Measurements from ENCODE around the gene CD93.

The CD93 gene, protein sequence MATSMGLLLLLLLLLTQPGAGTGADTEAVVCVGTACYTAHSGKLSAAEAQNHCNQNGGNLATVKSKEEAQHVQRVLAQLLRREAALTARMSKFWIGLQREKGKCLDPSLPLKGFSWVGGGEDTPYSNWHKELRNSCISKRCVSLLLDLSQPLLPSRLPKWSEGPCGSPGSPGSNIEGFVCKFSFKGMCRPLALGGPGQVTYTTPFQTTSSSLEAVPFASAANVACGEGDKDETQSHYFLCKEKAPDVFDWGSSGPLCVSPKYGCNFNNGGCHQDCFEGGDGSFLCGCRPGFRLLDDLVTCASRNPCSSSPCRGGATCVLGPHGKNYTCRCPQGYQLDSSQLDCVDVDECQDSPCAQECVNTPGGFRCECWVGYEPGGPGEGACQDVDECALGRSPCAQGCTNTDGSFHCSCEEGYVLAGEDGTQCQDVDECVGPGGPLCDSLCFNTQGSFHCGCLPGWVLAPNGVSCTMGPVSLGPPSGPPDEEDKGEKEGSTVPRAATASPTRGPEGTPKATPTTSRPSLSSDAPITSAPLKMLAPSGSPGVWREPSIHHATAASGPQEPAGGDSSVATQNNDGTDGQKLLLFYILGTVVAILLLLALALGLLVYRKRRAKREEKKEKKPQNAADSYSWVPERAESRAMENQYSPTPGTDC

DNA sequence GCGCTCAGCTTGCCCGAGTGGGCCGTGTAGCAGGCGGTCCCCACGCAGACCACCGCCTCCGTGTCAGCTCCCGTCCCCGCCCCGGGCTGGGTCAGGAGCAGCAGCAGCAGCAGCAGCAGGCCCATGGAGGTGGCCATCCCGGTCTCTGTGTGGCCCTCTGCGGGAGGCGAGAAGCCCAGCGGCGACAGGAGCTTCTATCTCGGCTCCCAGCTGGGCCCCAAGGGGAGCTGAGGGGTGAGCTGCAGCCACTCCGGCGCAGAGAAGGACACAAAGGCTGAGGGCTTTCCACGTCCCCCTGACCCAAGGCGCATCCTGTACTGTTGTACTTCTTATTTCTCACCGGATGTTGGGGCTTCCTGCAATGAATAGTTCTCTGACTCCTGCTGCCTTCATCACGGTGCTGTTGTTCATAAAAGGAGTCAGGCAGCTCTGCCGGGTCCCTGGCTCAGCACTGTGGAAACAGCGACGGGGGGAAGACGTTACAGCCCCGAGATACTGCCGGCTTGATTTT, at the start of gene CD93:
Gene CD93, minus strand, starts transcription at position 269 of the 511 bp plus-strand sequence. Its CDS starts 132 bp downstream, at position 137.
- no peak for DNase-seq (ENCODE audit: low read depth)

DNA sequence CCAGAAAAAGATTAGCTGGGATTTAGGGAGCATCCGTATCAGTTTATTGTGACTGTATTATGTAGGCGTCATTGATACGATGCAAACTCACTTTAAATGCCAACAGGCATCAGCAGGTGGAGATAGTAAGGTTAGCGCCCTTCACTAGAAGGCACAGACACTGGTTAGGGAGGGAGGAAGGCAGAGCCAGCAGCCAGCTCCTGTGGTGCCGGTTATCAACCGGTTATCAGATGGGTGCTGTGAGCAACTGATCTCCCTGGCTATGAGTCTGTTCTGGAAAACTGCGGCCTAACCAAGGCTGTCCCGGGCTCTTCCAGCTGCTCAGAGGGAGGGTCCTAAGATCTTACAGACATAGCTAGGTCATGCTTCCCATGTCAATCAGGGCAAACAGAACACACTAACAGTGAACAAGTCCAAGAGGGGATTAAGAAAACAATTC, 47.5 kb upstream of the CD93 start:
- no peak for DNase-seq (ENCODE audit: low read depth)

DNA sequence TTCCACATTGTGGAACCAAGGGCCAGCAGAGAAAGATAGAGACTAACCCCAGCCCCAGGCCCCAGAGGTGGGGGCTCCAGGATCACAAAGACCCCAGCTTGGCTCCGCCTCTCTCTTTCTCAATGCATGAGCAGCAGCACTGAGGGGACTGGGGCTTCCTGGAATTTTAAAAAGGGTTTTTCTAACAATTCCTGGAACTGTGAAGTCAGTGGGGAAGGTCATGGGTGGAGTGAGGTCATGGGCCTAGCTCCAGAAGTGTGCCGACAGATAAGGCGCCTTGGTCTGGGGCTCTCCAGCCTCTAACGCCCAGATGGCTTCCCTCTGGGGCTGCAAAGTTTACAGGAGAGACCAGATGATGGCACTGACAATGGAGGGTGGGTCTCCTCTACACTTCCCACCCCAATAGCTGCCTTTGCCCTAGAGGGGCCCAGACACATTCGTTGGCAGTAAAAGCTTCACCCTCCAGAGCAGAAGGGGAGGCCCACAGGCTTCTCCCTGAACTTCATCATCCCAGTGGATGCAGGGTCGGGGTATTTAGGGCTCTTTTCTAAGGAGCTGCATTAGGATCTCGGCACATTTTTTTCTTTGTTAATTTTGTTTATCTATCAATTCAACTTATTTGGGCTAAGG, 46.9 kb upstream of the CD93 start:
- no peak for DNase-seq (ENCODE audit: low read depth)

DNA sequence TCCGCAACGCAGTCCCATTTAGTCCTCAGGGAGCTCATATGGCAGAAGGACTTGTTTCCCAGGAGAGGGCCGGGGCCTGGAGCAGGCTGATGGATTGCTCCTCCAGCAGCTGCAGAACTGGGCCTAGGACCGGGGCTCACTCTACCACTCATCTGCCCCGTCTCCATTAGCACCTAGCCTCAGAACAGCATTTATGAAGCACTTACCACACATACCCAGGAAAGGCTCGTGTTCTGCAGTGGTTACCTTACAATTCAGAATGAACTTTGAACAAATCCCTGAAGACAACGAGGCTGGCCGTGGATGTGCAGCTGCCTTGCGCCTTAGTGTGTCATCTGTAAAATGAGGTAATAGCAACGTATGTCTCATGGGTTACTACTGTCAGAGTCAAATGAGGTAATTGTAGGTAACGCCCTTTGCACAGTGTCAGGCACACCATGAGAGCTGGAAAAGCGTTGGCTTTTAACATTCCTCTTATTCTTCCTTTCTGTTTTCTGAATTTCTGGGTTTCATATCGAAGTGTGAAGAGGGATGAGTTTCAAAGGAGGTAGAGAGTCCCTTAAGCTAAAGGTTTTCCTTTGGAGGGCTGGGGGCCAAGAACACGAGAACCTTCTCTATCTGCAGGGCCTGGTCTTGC, 46.3 kb upstream of the CD93 start:
- no peak for DNase-seq (ENCODE audit: low read depth)

DNA sequence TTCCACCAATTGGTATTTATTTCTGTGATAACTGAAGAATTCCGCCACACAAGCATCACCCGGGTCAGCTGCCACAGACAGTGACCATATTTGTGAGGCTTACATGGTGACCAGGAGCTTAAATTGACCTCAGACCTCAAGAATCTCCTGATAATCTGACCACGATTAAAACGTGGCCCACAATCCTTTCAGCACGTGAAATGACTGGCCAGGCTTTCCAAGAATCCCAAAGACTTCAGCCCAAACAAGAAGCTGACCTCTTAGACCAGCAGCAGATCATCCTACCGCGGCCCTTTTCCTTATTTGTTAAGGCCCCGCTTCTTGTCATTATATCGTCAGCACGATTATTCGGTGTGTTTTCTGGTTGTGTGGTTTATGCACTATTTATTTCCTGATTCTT, 45.6 kb upstream of the CD93 start:
- no peak for DNase-seq (ENCODE audit: low read depth)

DNA sequence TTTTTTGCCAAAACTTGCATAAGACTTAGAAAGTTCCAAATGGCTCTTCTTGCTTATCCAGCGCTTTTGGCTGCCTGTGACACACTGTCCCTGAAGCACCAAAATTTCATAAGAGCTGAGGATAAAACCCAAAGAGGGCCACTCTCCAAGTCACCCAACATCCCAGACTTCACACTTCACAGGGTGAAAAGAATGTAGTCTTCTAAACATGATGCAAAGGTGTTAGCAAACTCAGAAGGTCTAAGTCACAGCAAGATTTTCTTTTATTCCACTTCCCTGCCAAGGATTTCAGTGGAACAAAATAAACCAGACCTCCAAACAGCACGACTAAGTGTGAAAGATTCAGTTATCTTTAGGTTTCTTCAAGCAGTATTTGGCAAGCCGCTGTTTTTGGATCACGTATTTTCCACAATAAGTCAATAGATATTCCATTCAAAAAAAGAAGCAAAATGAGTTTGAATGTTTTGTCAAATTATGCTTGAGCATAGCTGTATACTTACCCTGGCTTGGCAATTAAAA, 44.6 kb upstream of the CD93 start:
- DNase-seq (ENCODE audit: low read depth) = no peak

DNA sequence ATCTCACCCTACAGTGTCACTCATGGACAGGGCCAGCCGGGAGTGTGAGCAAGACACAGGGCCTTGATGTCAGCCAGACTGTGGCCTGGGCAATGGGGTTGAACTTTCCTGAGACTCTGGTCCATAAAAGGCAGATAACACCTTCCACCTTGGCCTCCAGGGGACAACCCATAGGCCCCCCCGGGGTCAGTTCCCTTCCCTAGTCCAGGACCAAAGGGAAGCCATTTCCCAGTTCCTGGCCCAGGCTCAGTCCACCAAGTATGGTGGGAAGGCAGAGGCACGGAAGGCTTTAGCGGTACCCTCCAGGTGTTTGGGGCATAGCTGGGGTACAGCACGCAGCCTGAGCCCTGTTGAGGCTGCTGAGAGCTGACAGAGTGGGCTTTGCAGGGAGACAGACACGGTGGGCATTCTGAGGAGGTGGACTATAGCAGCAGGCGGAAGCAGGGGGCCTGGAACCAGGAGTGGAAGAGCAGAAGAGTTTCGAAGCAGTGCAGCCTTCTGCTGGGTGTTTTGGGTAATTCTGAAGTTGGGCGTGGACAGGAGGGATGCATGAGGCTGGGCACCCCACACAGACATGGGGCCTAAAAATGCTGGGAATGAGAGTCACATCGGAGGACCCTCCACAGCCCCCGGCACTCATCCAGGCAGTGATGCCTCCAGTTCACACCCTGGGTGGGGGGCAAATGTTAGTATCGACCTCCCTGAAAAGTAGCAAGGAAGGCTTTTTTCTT, 43.9 kb upstream of the CD93 start:
- DNase-seq (ENCODE audit: low read depth) = no peak

DNA sequence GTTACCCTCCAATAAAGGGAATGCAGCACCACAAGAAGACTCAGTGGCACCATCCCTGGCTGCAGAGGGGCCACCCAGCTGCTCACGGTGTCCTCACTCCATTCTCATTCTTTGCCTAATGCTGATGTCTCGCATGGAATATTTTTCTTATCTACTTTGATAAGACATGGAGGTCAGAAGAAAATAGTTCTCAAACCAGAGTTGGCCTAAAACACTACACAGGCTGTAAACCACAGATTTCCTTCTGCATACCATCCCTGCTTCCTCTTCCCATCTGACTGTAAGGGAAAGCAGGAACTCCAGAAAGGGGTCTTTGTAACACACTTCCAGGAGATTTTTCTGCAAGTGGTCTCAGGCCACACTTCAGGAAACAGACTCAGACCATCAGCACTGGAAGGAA, 43.1 kb upstream of the CD93 start:
- no peak for DNase-seq (ENCODE audit: low read depth)

DNA sequence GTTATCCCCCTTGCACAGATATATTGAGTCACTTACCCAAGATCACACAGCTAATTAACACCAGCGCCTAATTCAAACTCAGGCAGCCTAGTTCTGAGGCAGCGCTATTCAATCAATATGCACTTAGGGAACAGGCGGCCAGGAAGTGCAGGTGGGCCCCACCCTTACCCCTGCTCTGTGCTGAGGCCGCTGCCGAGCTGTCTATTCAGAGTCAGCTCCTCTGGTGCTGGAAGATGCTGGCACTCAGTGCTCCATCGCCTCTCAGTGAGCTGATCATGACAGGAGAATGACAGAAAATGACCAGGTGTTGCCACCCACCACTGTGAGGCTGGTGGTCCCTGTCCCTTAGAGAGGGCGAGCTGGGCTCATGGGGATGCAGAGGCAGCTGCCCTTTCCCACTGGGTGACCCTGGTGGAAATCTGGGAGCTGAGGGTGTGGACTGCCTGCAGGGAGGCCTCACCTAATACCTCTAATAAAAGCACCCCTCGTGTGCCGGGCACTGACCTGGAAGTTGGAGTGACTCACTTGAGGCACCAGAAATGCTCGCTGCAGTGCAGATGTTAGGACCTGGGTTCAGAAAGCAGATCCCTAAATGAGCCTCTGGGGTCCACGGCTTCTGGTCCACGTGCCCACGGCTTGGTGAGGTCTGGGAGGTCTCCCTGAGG, 42.5 kb upstream of the CD93 start:
- DNase-seq (ENCODE audit: low read depth) = no peak

DNA sequence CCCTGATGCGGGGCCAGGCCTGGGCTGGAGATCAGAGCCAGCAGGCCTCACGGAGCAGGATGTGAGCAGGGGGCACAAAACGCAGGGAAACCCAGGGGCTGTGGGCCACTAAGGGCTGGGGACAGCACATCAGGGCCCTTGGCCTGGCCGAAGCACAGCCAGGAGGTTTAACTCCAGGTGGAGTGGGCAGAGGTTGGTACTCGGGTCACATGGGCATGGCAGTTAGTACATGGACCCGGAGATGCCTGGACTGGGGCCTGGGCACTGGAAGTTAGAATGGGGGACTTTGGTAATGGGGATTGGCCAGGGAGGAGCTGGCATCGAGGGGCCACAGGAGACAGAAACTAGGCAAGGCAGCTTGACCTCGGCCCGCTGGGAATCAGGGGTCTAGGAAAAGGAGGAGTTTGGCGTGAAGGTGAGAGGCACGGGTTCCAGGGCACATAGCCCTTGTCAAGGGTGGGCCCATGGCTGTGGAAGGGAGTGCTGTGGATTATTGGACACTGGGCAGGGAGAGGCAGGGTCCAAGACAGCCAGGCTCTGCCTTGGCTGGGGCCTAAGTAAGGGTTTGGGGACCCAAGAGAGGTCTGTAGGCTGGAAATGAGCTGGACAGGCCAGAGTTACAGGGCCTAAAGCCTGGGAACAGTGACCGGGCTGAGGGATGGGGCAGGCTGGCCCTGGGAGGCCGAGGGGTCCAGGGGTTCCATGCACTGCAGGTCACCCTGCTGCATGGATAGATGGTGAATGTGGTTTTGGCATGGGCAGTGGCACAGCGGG, 41.6 kb upstream of the CD93 start:
- DNase-seq (ENCODE audit: low read depth) = no peak

DNA sequence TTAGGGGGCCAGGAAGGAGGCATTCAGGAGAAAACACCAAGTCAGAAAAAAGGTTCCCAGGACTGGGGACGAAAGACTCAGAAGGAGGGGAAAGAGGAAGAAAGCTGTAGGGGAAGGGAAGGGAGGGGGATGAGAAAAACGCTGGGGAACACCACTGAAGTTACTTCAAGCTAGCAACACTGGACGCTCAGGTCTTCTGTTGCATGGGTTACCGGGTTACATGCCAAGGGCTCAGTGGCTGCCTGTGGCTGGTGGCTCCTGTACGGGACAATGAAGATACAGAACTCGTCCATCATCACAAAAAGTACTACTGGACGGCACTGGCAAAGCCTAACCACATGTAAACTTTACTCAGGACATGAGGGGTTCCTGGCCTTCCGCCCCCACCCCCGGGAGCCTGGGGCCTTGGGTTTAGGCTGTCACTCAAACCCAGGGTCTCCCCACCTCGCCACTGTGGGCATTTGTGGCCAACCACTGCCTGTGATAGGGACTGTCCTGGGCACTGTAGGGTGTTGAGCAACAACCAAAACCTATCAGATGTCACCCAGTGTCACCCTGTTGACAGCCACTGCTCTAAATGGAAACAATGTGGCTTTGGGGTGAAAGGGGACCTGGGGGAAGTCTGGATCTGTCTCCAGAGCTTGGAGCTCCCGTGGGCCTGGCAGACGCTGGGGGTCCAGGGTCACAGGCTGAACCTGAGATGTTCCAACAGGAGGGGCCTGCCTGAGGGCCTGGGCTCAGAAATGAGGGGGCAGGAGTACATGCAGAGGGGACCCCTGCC, 40.3 kb upstream of the CD93 start:
- no peak for DNase-seq (ENCODE audit: low read depth)

DNA sequence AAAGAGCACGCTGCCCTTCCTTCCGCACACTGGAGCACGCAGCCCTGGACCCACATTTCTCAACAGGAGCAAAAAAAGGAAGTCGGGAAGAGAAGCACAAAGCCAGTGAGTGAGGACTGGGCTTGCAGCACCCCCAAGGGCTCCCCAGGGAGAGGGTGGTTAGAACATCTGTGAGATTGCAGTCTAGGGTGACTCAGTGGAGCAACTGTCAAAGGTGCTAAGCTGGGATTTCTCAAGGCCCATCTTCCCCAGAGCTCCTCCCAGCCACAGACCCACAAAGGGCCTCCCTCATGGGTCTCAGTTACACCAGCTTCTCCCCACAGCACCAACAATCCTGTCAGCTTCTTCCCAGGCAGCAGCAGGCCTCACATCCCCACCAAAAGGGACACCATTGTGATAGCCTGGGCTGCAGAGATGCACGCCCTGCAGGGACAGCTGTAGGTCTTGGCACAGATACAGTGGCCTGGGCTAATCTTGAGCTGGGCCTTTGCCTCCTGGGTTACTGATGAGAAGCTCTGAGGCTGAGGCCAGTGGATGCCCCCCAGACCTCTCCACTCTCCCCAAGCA, 39.6 kb upstream of the CD93 start:
- no peak for DNase-seq (ENCODE audit: low read depth)

DNA sequence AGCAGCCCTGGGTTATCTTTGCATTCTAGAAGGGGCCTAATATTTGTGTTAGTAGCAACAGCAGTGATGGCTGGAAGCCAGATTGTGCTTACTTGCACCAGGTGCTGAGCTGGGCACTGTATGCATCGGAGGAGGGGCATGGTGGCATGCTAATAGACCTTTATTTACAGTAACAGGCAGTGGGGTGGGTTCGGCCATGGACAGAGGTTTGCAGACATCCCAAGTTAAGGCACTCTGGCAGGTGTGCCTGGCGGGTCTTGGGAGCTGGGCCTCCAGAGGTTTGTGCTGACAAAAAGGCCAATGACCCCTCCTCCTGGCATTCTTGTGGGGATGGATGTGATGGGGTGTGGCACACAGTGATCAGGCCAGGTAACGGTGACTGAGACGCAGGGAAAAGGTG, 39.0 kb upstream of the CD93 start:
- no peak for DNase-seq (ENCODE audit: low read depth)

DNA sequence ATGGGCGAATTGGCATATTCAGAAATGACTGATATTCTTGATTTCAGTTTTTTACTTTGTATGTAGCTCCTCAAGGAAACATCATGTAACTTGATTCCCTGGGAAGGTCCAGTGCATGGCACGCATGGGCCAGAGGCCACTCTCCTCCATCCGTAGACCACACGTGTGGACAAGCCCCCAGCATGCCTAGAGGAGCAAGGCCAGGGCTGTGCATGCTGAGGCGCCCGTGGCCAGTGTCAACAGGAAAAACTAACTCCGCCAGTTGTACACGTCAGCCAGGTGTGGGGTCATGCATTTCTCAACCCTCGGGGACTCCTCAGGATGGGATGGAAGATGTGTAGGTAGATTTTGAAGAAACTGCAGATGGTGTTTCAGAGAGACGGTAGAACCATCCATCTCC, 37.8 kb upstream of the CD93 start:
- DNase-seq (ENCODE audit: low read depth) = no peak

DNA sequence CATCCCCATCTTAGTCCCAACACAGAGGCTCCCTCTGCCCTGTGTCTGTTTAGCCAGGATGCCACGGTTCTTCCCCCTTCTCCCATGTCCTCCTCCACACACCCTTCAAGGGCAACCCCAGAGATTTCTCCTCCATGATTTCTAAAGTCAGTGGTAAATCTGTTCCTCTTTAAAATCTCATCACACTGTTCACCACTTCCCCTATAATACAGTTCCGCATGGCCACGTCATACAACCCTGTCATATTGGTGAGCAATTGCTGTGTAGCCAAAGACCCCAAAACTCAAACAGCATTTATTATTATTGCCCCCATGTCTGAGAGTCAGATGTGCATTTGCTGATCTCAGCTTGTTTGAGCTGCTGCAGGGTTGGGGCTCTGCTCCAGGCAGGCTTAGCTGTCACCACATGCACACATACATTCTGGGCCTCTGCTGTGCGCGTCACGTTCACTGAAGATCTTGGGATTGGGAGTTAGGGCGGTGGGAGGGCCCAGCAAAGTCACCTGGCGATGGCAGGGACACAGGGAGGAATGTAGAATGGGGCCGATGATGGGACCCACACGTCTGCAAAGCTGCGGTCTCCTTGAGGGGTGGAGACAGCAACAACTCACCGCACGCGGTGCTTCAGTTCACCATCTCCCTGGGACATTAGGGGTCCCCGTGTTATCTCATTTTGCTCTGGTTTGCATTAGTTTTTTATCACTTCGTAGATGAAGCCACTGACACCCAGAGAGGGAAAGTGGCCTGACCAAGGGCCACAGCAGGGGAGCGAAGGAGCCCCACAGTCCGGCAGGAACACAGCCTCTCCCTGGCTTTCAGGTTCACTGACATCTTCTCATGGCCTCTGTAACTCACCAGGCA, 36.9 kb upstream of the CD93 start:
- DNase-seq (ENCODE audit: low read depth) = no peak

DNA sequence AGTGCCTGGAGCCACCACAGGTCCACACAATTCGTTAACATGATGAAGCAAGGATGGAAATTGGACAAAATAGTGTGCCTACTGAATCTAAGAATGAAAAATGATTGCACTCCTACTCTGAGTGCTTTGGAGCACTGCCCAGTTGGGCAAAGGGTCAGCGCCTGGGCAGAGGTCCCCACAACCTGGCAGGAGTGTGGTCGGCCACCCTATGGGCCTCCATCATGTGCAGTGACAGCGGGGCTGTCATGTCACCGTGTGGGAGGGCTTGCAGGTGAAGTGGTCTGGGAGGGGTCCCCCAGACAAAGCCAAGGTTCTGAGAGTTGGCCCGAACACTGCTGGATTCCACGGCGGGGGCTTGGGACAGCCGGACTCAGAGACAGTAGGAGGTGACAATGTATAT, 36.2 kb upstream of the CD93 start:
- DNase-seq (ENCODE audit: low read depth) = no peak

DNA sequence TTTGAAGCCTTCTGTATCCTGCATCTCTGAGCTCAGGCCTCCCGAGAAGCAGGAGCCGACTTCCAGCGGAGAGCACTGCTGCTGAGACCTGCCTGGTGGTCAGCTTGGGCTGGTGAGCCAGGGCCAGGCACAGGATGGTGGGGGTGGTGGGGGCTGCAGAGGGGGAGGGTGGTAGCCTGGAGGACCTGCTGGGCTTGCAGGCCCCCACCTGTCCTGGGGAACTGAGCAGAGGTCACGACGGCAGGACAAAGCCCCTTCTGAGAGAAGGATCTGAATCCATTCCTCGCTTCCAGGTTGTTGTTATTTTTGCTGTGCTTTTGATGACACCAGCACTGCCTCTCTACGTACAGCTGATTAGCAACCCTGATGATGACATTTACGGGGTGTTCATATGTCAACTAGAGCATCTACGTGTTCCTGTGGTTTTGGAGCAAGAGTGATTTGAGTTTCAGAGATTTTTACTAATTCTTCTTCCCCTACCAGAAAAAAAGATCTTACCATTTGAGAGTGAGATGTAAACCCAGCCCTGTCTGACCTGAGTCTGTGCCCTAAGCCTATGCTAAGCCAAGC, 35.7 kb upstream of the CD93 start:
- DNase-seq (ENCODE audit: low read depth) = no peak

All from activated T-helper 9 cell treated with anti-CD3 and anti-CD28 coated beads, Interleukin-2, amount 50 U/mL, for 16 hours (primary cell).